A673 (cell line): ENCODE results near the gene KIR3DL1.
"Not testable (repeated sequence)": the region's sequence is repeated elsewhere in the genome, so short reads cannot be mapped to it uniquely, and the experiment has no call there.

ENCODE experiments used
- CTCF ChIP-seq: fragments of 300-800, 200-600 bp; sonication (generic); conservative IDR thresholded peaks from 2 replicates; pipeline ENCODE4 v1.5.1; 2017; ENCODE audit warnings: low read depth, mild to moderate bottlenecking, antibody characterized with exemption, low read length, moderate library complexity, mixed read lengths
- EZH2 ChIP-seq: fragments of 200-600 bp; sonication (generic); IDR thresholded peaks from 2 replicates; pipeline ENCODE4 v1.6.1; 2017; ENCODE audit warnings: borderline replicate concordance, low read depth, mild to moderate bottlenecking, mixed read lengths, antibody characterized with exemption, low read length; ENCODE audit not compliant: poor library complexity, severe bottlenecking

DNA sequence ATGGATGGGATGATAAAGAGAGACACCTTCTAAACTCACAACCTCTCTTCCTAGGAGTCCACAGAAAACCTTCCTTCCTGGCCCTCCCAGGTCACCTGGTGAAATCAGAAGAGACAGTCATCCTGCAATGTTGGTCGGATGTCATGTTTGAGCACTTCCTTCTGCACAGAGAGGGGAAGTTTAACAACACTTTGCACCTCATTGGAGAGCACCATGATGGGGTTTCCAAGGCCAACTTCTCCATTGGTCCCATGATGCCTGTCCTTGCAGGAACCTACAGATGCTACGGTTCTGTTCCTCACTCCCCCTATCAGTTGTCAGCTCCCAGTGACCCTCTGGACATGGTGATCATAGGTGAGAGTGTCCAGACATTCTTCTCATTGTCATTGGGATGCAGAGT, 21.3 kb downstream of the KIR3DL1 start:
- TF ChIP-seq CTCF, EZH2: not testable (repeated sequence)
